ENCODE results near the gene PRKN. TPM values are rescaled to one million over a fixed set of nuclear protein-coding genes. Genes with fewer than 3 reads are reported as not detected.

Gene PRKN
- total and polyA plus RNA-seq, 9 of the 15 experiments (the other 6 are each of a cell fraction or from before 2014, with no cell fraction given): 0.03 to 0.96 (median 0.15) TPM; not detected in 2

- 0% methylated on average over 8 of the region's 8 CpGs for WGBS (ENCODE audit: insufficient coverage, low coverage, missing lambda C conversion rate)
- ChIA-PET POLR2A (no interaction called here), CTCF (ENCODE audit: low intra/inter-chr PET ratio) (no interaction called here)
- H3K27ac ChIP-seq (ENCODE audit: extremely low read depth, low read depth, low read length): no peak overlapping the region
- no peak overlapping the region for H3K4me2 ChIP-seq (ENCODE audit: insufficient read depth, low read length)
- DNase-seq (ENCODE audit: extremely low read depth in 1 of 4, low spot score in 3 of 4): no peak
- no peaks in the 10 kb centered on the region for H3K4me1 ChIP-seq (replicated peaks in 1 of 2; ENCODE audit: control insufficient read depth in 2 of 2, insufficient read depth in 2 of 2, low read length in 2 of 2)
- H2AFZ ChIP-seq (ENCODE audit: low read depth, low read length): no peak overlapping the region
- no peaks in the 10 kb centered on the region for H3K9me1 ChIP-seq (ENCODE audit: control insufficient read depth, insufficient read depth, low read length)
- H3K9me3 ChIP-seq (replicated peaks; ENCODE audit: control insufficient read depth, insufficient read depth, low read depth, low read length): no peaks in the 10 kb centered on the region
- H3K27me3 ChIP-seq (ENCODE audit: control insufficient read depth in 2 of 2, insufficient read depth in 2 of 2, low read length in 2 of 2): peaks cover under 1 to 3% of the 10 kb centered on the region in 2 experiments; a peak in 1 of 5 replicates
- no TSS peak for BruUV-seq (replicated peaks)
- H3K36me3 ChIP-seq (ENCODE audit: control insufficient read depth, insufficient read depth, low read length): no peaks in the 10 kb centered on the region
- no peak for FAIRE-seq
- H3K4me3 ChIP-seq: no peak overlapping the region
- in situ Hi-C loops (cut with MboI) (no loop called here), intact Hi-C loops (cut with micrococcal nuclease) (no loop called here)
- H3K9ac ChIP-seq (ENCODE audit: insufficient read depth in 1 of 2, low read depth in 2 of 2, low read length in 2 of 2): no peak overlapping the region
- H4K20me1 ChIP-seq (replicated peaks; ENCODE audit: control insufficient read depth, insufficient read depth, low read length): no peaks in the 10 kb centered on the region
- ATAC-seq: no peak
- no peaks in the 10 kb centered on the region for H3K79me2 ChIP-seq (ENCODE audit: control insufficient read depth, insufficient read depth, low read length)
- TF ChIP-seq KDM2B (CRISPR knock-in tag; IDR thresholded peaks at IDR 0.05): no peak
- TF ChIP-seq HES1 (IDR thresholded peaks at IDR 0.05; ENCODE audit: low read depth): no peak
- TF ChIP-seq CREM (IDR thresholded peaks at IDR 0.05; ENCODE audit: low read depth): no peak
- no peak for TF ChIP-seq PCBP1 (IDR thresholded peaks at IDR 0.05; ENCODE audit: low read depth, low read length, poor library complexity, severe bottlenecking)
- no peak for TF ChIP-seq ZNF780A (CRISPR knock-in tag; IDR thresholded peaks at IDR 0.05)
- TF ChIP-seq MTA3 (IDR thresholded peaks at IDR 0.05; ENCODE audit: borderline replicate concordance): no peak
- no peak for TF ChIP-seq PTRF (tag; IDR thresholded peaks at IDR 0.05)
- no peak for TF ChIP-seq ZNF717 (CRISPR knock-in tag; IDR thresholded peaks at IDR 0.05)
- TF ChIP-seq EZH2 (IDR thresholded peaks at IDR 0.05; ENCODE audit: borderline replicate concordance, low read depth, low read length): no peak
- no peak for TF ChIP-seq BRF2 (IDR thresholded peaks at IDR 0.05; ENCODE audit: borderline replicate concordance, insufficient read depth, insufficient read length)
- no peak for TF ChIP-seq CBFB (CRISPR knock-in tag; IDR thresholded peaks at IDR 0.05)
- no peak for TF ChIP-seq ZBTB8A (IDR thresholded peaks at IDR 0.05; ENCODE audit: partially characterized antibody)
- TF ChIP-seq SMARCB1 (IDR thresholded peaks at IDR 0.05; ENCODE audit: insufficient read length, low read depth): no peak
- no peak for TF ChIP-seq RREB1 (CRISPR knock-in tag; IDR thresholded peaks at IDR 0.05)
- no peak for TF ChIP-seq TEAD4 (IDR thresholded peaks at IDR 0.05; ENCODE audit: low read length)
- TF ChIP-seq TEAD4 (CRISPR knock-in tag; IDR thresholded peaks at IDR 0.05; ENCODE audit: borderline replicate concordance): no peak
- no peak for TF ChIP-seq EHMT2 (IDR thresholded peaks at IDR 0.05)
- no peak for TF ChIP-seq HOXB6 (CRISPR knock-in tag; IDR thresholded peaks at IDR 0.05; ENCODE audit: borderline replicate concordance)
Observed at GRCh38 chr6:161876231-161876630, 851.3 kb downstream of the PRKN start.
